H1 (cell line): ENCODE measurements around the gene SMYD3. TPM values are rescaled to one million over a fixed set of nuclear protein-coding genes. Genes with fewer than 3 reads are reported as not detected.

Source experiments
- CTCF ChIA-PET: fragments of 300-600 bp; sonication (Branson Sonifier 250); formaldehyde crosslinking; loops from one replicate; lab custom pipeline; 2021; ENCODE audit not compliant: partially characterized antibody; lab: Charles Lee
- POLR2A ChIA-PET: fragments of 300-600 bp; sonication (Branson Sonifier 250); formaldehyde crosslinking; loops from one replicate; lab custom pipeline; 2021; ENCODE audit warnings: inconsistent platforms; ENCODE audit not compliant: partially characterized antibody; lab: Charles Lee
- DNase-seq, 2 experiments: peaks; one replicate each; pipeline versions ENCODE4 v3.0.0 to v3.0.0-alpha.2; 2010 to 2022; ENCODE audit warnings: low spot score in 2 of 2, low read depth in 1 of 2, mixed read lengths in 1 of 2
- FAIRE-seq: peaks from 2 replicates; lab custom pipeline; 2011; peaks lifted over from hg19 to GRCh38; lab: Jason Lieb, UNC
- H2AFZ ChIP-seq: 2 replicates; pipeline ENCODE4 v1.8.1; 2012; ENCODE audit warnings: low read length, inconsistent platforms
- H2AK5ac ChIP-seq: 2 replicates; pipeline ENCODE4 v1.6.1; 2013; ENCODE audit warnings: low read depth, low read length
- H2BK120ac ChIP-seq: replicated peaks from 2 replicates; pipeline ENCODE3; 2013; ENCODE audit warnings: low read depth, low read length, inconsistent platforms
- H2BK12ac ChIP-seq: 2 replicates; pipeline ENCODE4 v1.6.1; 2013; ENCODE audit warnings: low read depth, low read length
- H2BK15ac ChIP-seq: 2 replicates; pipeline ENCODE4 v1.6.1; 2013; ENCODE audit warnings: low read length
- H2BK20ac ChIP-seq: 2 replicates; pipeline ENCODE4 v1.6.1; 2013; ENCODE audit warnings: low read length
- H2BK5ac ChIP-seq: 2 replicates; pipeline ENCODE4 v1.6.1; 2013; ENCODE audit warnings: low read depth, low read length
- H3K14ac ChIP-seq: 2 replicates; pipeline ENCODE4 v1.6.1; 2013; ENCODE audit warnings: inconsistent platforms; ENCODE audit not compliant: insufficient read length
- H3K18ac ChIP-seq: 2 replicates; pipeline ENCODE4 v1.6.1; 2013; ENCODE audit warnings: low read length; ENCODE audit errors: extremely low read depth
- H3K23ac ChIP-seq: 2 replicates; pipeline ENCODE4 v1.6.1; 2013; ENCODE audit warnings: inconsistent platforms; ENCODE audit not compliant: insufficient read length
- H3K23me2 ChIP-seq: 2 replicates; pipeline ENCODE4 v1.6.1; 2013; ENCODE audit warnings: low read depth, low read length
- H3K27ac ChIP-seq: 2 replicates; pipeline ENCODE4 v1.6.1; 2011; ENCODE audit warnings: low read depth, low read length, inconsistent platforms
- H3K27me3 ChIP-seq, 4 experiments: replicated peaks in 1 of 4; 1 replicate in 1 of 4; 2 replicates in 3 of 4; pipeline versions ENCODE4 v1.6.1 to v1.8.1; 2011 to 2013; ENCODE audit warnings: low read length in 3 of 4, mild to moderate bottlenecking in 3 of 4, inconsistent platforms in 2 of 4, mixed read lengths in 2 of 4, moderate library complexity in 1 of 4; ENCODE audit not compliant: control insufficient read depth in 3 of 4, insufficient read depth in 3 of 4; ENCODE audit errors: extremely low read depth in 1 of 4
- H3K36me3 ChIP-seq, 4 experiments: 2 replicates each; pipeline versions ENCODE4 v1.6.1 to v1.8.1; 2011 to 2013; ENCODE audit warnings: mild to moderate bottlenecking in 4 of 4, low read length in 3 of 4, moderate library complexity in 2 of 4, control low read depth in 1 of 4, inconsistent platforms in 1 of 4; ENCODE audit not compliant: insufficient read depth in 4 of 4, control insufficient read depth in 2 of 4
- H3K4ac ChIP-seq: replicated peaks from 2 replicates; pipeline ENCODE3; 2013; ENCODE audit warnings: low read length, low read depth, mixed read lengths, inconsistent platforms; ENCODE audit not compliant: insufficient read length
- H3K4me1 ChIP-seq, 4 experiments: replicated peaks in 1 of 4; 1 replicate in 1 of 4; 2 replicates in 3 of 4; pipeline versions ENCODE4 v1.6.1 to v1.8.1; 2011 to 2013; ENCODE audit warnings: low read length in 3 of 4, inconsistent platforms in 2 of 4, mixed read lengths in 1 of 4; ENCODE audit not compliant: insufficient read depth in 4 of 4, control insufficient read depth in 3 of 4
- H3K4me2 ChIP-seq, 2 experiments: 2 replicates each; pipeline versions ENCODE4 v1.6.1 to v1.8.1; 2011 to 2013; ENCODE audit warnings: low read depth in 2 of 2, low read length in 2 of 2, control low read depth in 1 of 2, inconsistent platforms in 1 of 2, mild to moderate bottlenecking in 1 of 2; ENCODE audit not compliant: insufficient read depth in 1 of 2
- H3K4me3 ChIP-seq, 4 experiments: fragments of 200-600, 300-600 bp in 1 of 4; sonication (generic), shearing (Covaris generic), sonication (Bioruptor Twin) in 1 of 4; 2 replicates each; pipeline versions ENCODE4 v1.5.1 to v1.8.1; 2011 to 2016; ENCODE audit warnings: low read length in 4 of 4, low read depth in 3 of 4, control low read depth in 2 of 4, inconsistent platforms in 2 of 4, mild to moderate bottlenecking in 2 of 4, mixed read lengths in 1 of 4, moderate library complexity in 1 of 4; ENCODE audit not compliant: insufficient read depth in 2 of 4; ENCODE audit errors: extremely low read depth in 1 of 4
- H3K56ac ChIP-seq: replicated peaks from 2 replicates; pipeline ENCODE3; 2013; ENCODE audit warnings: low read depth, mild to moderate bottlenecking, mixed read lengths, low read length, inconsistent platforms; ENCODE audit not compliant: insufficient read length
- H3K79me1 ChIP-seq: 2 replicates; pipeline ENCODE4 v1.6.1; 2013; ENCODE audit warnings: low read depth, low read length, control low read depth
- H3K79me2 ChIP-seq, 2 experiments: 2 replicates each; pipeline versions ENCODE4 v1.6.1 to v1.8.1; 2012 to 2013; ENCODE audit warnings: low read length in 2 of 2, mild to moderate bottlenecking in 2 of 2, inconsistent platforms in 1 of 2; ENCODE audit not compliant: insufficient read depth in 2 of 2, control insufficient read depth in 1 of 2
- H3K9ac ChIP-seq, 4 experiments: replicated peaks in 1 of 4; 1 replicate in 1 of 4; 2 replicates in 3 of 4; pipeline versions ENCODE4 v1.6.1 to v1.8.1; 2011 to 2013; ENCODE audit warnings: low read depth in 3 of 4, low read length in 3 of 4, control low read depth in 2 of 4, mild to moderate bottlenecking in 2 of 4, moderate library complexity in 2 of 4, inconsistent platforms in 1 of 4; ENCODE audit errors: extremely low read depth in 1 of 4
- H3K9me3 ChIP-seq, 2 experiments: 2 replicates each; pipeline versions ENCODE4 v1.6.1 to v1.8.1; 2012 to 2013; ENCODE audit warnings: mild to moderate bottlenecking in 2 of 2, moderate library complexity in 2 of 2, control low read depth in 1 of 2, inconsistent platforms in 1 of 2, low read depth in 1 of 2, low read length in 1 of 2, mixed read lengths in 1 of 2; ENCODE audit not compliant: insufficient read depth in 2 of 2
- H4K20me1 ChIP-seq, 2 experiments: replicated peaks in 1 of 2; 2 replicates each; pipeline versions ENCODE3 to v1.8.1; 2011 to 2013; ENCODE audit warnings: inconsistent platforms in 2 of 2, low read length in 2 of 2, mild to moderate bottlenecking in 1 of 2; ENCODE audit not compliant: insufficient read depth in 2 of 2, control insufficient read depth in 1 of 2
- H4K5ac ChIP-seq: 2 replicates; pipeline ENCODE4 v1.6.1; 2013; ENCODE audit warnings: low read length, low read depth, mixed read lengths, inconsistent platforms; ENCODE audit not compliant: insufficient read length
- H4K8ac ChIP-seq: 2 replicates; pipeline ENCODE4 v1.8.0; 2013; ENCODE audit warnings: mild to moderate bottlenecking, moderate library complexity, low read length, inconsistent platforms; ENCODE audit not compliant: insufficient read depth; ENCODE audit errors: extremely low read depth
- H4K91ac ChIP-seq: replicated peaks from 2 replicates; pipeline ENCODE3; 2013; ENCODE audit warnings: low read length, mixed read lengths, inconsistent platforms; ENCODE audit not compliant: insufficient read length
- ASH2L ChIP-seq: fragments of 200-600, 300-600 bp; sonication (generic); IDR thresholded peaks from one replicate; pipeline ENCODE4 v1.7.1; 2017; ENCODE audit warnings: low read length
- BCL11A ChIP-seq, 2 experiments: IDR thresholded peaks; one replicate each; pipeline ENCODE4 v1.6.1; 2011; ENCODE audit warnings: low read depth in 2 of 2, low read length in 2 of 2, mild to moderate bottlenecking in 2 of 2
- CEBPB ChIP-seq: IDR thresholded peaks from 2 replicates; pipeline ENCODE4 v1.6.1; 2012; ENCODE audit warnings: low read depth, low read length
- MAFK ChIP-seq: IDR thresholded peaks from 2 replicates; pipeline ENCODE4 v1.6.1; 2012; ENCODE audit warnings: low read depth, mild to moderate bottlenecking, improper control_type of control experiment, low read length
- POLR2A ChIP-seq, 2 experiments: IDR thresholded peaks; 1 replicate in 1 of 2; 2 replicates in 1 of 2; pipeline ENCODE4 v1.6.1; 2011; ENCODE audit warnings: low read depth in 2 of 2, low read length in 2 of 2, mild to moderate bottlenecking in 2 of 2; ENCODE audit errors: control extremely low read depth in 1 of 2
- RBBP5 ChIP-seq: IDR thresholded peaks from 2 replicates; pipeline ENCODE4 v1.7.1; 2012; ENCODE audit warnings: low read depth, mild to moderate bottlenecking, inconsistent platforms, low read length, moderate library complexity, borderline replicate concordance
- RFX5 ChIP-seq: IDR thresholded peaks from 2 replicates; pipeline ENCODE4 v1.6.1; 2011; ENCODE audit warnings: low read depth, low read length, improper control_type of control experiment, borderline replicate concordance
- SAP30 ChIP-seq: fragments of 300-600 bp; sonication (generic); IDR thresholded peaks from 2 replicates; pipeline ENCODE4 v1.7.1; 2012; ENCODE audit warnings: low read length, moderate library complexity, mild to moderate bottlenecking, inconsistent platforms; ENCODE audit not compliant: insufficient read depth, insufficient replicate concordance
- SIN3A ChIP-seq, 2 experiments: IDR thresholded peaks in 1 of 2; conservative IDR thresholded peaks in 1 of 2; 2 replicates each; pipeline ENCODE4 v1.6.1; 2011 to 2012; ENCODE audit warnings: low read length in 2 of 2, improper control_type of control experiment in 1 of 2, low read depth in 1 of 2, mild to moderate bottlenecking in 1 of 2
- SIRT6 ChIP-seq: IDR thresholded peaks from one replicate; pipeline ENCODE4 v1.7.1; 2012; ENCODE audit warnings: low read length, inconsistent platforms
- SP4 ChIP-seq: IDR thresholded peaks from 2 replicates; pipeline ENCODE4 v1.6.1; 2012; ENCODE audit warnings: low read length, inconsistent platforms
- SRF ChIP-seq: IDR thresholded peaks from 2 replicates; pipeline ENCODE4 v1.6.1; 2011; ENCODE audit warnings: mild to moderate bottlenecking, low read depth, low read length, moderate library complexity
- TCF12 ChIP-seq: IDR thresholded peaks from 2 replicates; pipeline ENCODE4 v1.6.1; 2011; ENCODE audit warnings: low read depth, mild to moderate bottlenecking, low read length
- WGBS, 2 experiments: shearing (Covaris generic) in 1 of 2; methylation state at CpG; one replicate each; pipeline versions ENCODE4 v1.1.6 to v1.1.7; 2013 to 2015; ENCODE audit warnings: low lambda C conversion rate in 2 of 2, mixed read lengths in 2 of 2, inconsistent platforms in 1 of 2, low coverage in 1 of 2, missing lambda C conversion rate in 1 of 2; ENCODE audit not compliant: insufficient replicate concordance in 2 of 2, insufficient coverage in 1 of 2, insufficient read length in 1 of 2; ENCODE audit errors: extremely low coverage in 1 of 2, missing lambda C conversion rate in 1 of 2; 5-methylcytosine and 5-hydroxymethylcytosine counted together
- polyA plus RNA-seq, 7 experiments: library from polyadenylated mRNA; depleted of rRNA in 3 of 7; stranded (reverse) in 5 of 7; unstranded in 2 of 7; fragments of >200 nt in 5 of 7; fragments of 200-250 nt in 2 of 7; gene quantifications; 1 replicate in 5 of 7; 2 replicates in 1 of 7; 4 replicates in 1 of 7; pipeline versions ENCODE4 v1.2.1 to v1.2.3, GENCODE V29; 2011 to 2013; ENCODE audit warnings: missing spikeins in 2 of 7, mixed read lengths in 2 of 7
- total RNA-seq: library from RNA; stranded (reverse); fragmentation: NEBNext Ultra II Directional; extraction: Animal tissue kit (Norgen Biotek cat#: 25700); gene quantifications from 2 replicates; pipeline ENCODE4 v1.2.1, GENCODE V29; 2021
- TF ChIP-seq, protein P1 (sequence below): IDR thresholded peaks from 2 replicates; pipeline ENCODE4 v1.6.1; 2011; ENCODE audit warnings: low read depth, mild to moderate bottlenecking, low read length; ENCODE audit not compliant: insufficient read depth

SMYD3 gene
- total and polyA plus RNA-seq, 2 of the 8 experiments (the other 6 are each of a cell fraction or from before 2014, with no cell fraction given): 17.3 to 25.4 TPM

DNA sequence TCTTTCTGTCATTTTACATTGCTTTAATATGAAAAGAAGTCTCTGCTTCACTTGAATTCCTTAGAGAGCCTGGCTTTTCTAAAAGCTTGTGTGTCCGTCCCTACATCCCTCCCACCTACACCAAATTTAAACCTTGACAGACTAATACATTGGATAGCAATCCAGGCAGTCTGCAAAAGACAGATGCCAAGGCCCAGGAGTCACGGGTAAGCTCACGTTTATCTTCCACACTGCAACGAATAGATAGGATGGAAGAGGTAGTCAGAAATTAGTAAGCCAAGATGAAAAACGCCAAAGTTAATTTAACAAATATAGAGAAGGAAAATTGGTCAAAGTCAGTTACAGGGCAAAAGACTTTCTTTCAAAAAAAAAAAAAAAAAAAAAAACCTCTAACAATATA is 338.1 kb downstream of the SMYD3 start:
- H4K5ac ChIP-seq: no peak overlapping the region
- H3K23me2 ChIP-seq: no peaks in the 10 kb centered on the region
- no peak overlapping the region for H2BK12ac ChIP-seq
- DNase-seq (no peak), FAIRE-seq (no peak)
- no peaks in the 10 kb centered on the region for H3K36me3 ChIP-seq
- H3K79me2 ChIP-seq: no peaks in the 10 kb centered on the region
- ChIA-PET CTCF (interaction anchor here (0.6 to 1.2 kb wide), 2 partner anchors 12 to 17 kb away, joined by 3 read pairs; no protein-coding TSS in a partner anchor), POLR2A (no interaction called here)
- no peak overlapping the region for H2AK5ac ChIP-seq
- no peaks in the 10 kb centered on the region for H4K20me1 ChIP-seq
- no peak overlapping the region for H2BK120ac ChIP-seq
- no peak overlapping the region for H4K91ac ChIP-seq
- H4K8ac ChIP-seq: no peak overlapping the region
- H3K18ac ChIP-seq: no peak overlapping the region
- H3K4ac ChIP-seq: no peak overlapping the region
- no peak overlapping the region for H2BK15ac ChIP-seq
- no peak overlapping the region for H3K23ac ChIP-seq
- no peaks in the 10 kb centered on the region for H3K27me3 ChIP-seq
- H3K9ac ChIP-seq: no peak overlapping the region
- H3K9me3 ChIP-seq: no peaks in the 10 kb centered on the region
- no peak overlapping the region for H2AFZ ChIP-seq
- TF ChIP-seq RBBP5 (no peak), SP4 (no peak), SAP30 (no peak), SIN3A (conservative IDR thresholded peaks at IDR 0.05 in 1 of 2, IDR thresholded peaks at IDR 0.05 in 1 of 2; ENCODE audit: low read depth in 1 of 2, low read length in 2 of 2) (no peak), BCL11A (IDR thresholded peaks at IDR 0.05; ENCODE audit: low read depth in 2 of 2, low read length in 2 of 2) (no peak), MAFK (no peak), POLR2A (IDR thresholded peaks at IDR 0.05; ENCODE audit: control extremely low read depth in 1 of 2, low read depth in 2 of 2, low read length in 2 of 2) (no peak), ASH2L (no peak), RFX5 (no peak), SIRT6 (no peak), TCF12 (no peak), CEBPB (no peak), SRF (no peak)
- TF ChIP-seq, protein P1, sequence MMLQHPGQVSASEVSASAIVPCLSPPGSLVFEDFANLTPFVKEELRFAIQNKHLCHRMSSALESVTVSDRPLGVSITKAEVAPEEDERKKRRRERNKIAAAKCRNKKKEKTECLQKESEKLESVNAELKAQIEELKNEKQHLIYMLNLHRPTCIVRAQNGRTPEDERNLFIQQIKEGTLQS: no peak
- no peak overlapping the region for H3K56ac ChIP-seq
- no peaks in the 10 kb centered on the region for H3K4me1 ChIP-seq
- 64% methylated on average over 5 of the region's 5 CpGs; no CpG with 5 or more reads in 1 of the 2 experiments for WGBS, 2 experiments
- no peak overlapping the region for H3K4me3 ChIP-seq
- no peak overlapping the region for H2BK5ac ChIP-seq
- H3K27ac ChIP-seq: no peak overlapping the region
- H3K14ac ChIP-seq: no peak overlapping the region
- H3K79me1 ChIP-seq: no peaks in the 10 kb centered on the region; the same call in 1 of the 2 replicates
- no peak overlapping the region for H3K4me2 ChIP-seq
- no peak overlapping the region for H2BK20ac ChIP-seq
